Right cardiac atrium (tissue), 5 donors: ENCODE results near the gene ZYX. TPM values are rescaled to one million over a fixed set of nuclear protein-coding genes. Genes with fewer than 3 reads are reported as not detected.
A peak's percentile ranks its signal among the peaks of the same experiment; 100 is the strongest.

ENCODE experiments used
- ATAC-seq, 2 donors: fragments of 200-7000 bp; cut with Tn5 transposase; one replicate each; pipeline versions ENCODE4 v1.8.0 to v1.9.1; 2020; ENCODE audit warnings: moderate library complexity in 2 of 2, mild to moderate bottlenecking in 1 of 2
- DNase-seq, 3 donors: peaks; one replicate each; pipeline ENCODE4 v3.0.0-alpha.2; 2020
- H3K27ac ChIP-seq: one replicate; pipeline ENCODE4 v1.5.1; 2013; ENCODE audit warnings: mild to moderate bottlenecking, low read length, control low read depth, moderate library complexity
- H3K27me3 ChIP-seq: one replicate; pipeline ENCODE4 v1.6.1; 2013; ENCODE audit not compliant: control insufficient read depth, insufficient read depth
- H3K4me1 ChIP-seq: one replicate; pipeline ENCODE4 v1.6.1; 2013; ENCODE audit warnings: low read length; ENCODE audit not compliant: control insufficient read depth, insufficient read depth
- H3K4me3 ChIP-seq: one replicate; pipeline ENCODE4 v1.5.1; 2013; ENCODE audit warnings: low read length, control low read depth
- H3K9me3 ChIP-seq: one replicate; pipeline ENCODE4 v1.6.1; 2013; ENCODE audit warnings: low read length; ENCODE audit not compliant: control insufficient read depth
- WGBS: extraction: QIAGEN DNeasy Blood & Tissue Kit; methylation state at CpG from one replicate; pipeline ENCODE4 v1.1.7; 2013; 5-methylcytosine and 5-hydroxymethylcytosine counted together
- intact Hi-C, 4 donors: fragments of 100-400 bp; cut with DNase I; formaldehyde crosslinking; loops; one replicate each; pipeline versions ENCODE4 v1.11.0 to v1.14.0; 2022 to 2023
- polyA plus RNA-seq: library from polyadenylated mRNA; stranded (reverse); fragments of 200-250 nt; gene quantifications from one replicate; pipeline ENCODE4 v1.2.3, GENCODE V29; 2013
- total RNA-seq, 4 donors: library from RNA; stranded (reverse); fragmentation: NEBNext Ultra II Directional; extraction: Animal tissue kit (Norgen Biotek cat#: 25700); gene quantifications; one replicate each; pipeline ENCODE4 v1.2.1, GENCODE V29; 2021
- donor health status: healthy with polysubstance abuse.
- donor health status: DM: no; HTN: yes; CAD: no.
- donor health status: DM: no; HTN: no; CAD: no.
- donor health status: DM: no; HTN: yes; CAD: no; lungs with severe emphysema.
- donor health status: DM: yes; HTN: yes; CAD: no.

The ZYX gene
- total and polyA plus RNA-seq, 5 donors, result 74.7 to 127 (median 86.1) TPM

DNA sequence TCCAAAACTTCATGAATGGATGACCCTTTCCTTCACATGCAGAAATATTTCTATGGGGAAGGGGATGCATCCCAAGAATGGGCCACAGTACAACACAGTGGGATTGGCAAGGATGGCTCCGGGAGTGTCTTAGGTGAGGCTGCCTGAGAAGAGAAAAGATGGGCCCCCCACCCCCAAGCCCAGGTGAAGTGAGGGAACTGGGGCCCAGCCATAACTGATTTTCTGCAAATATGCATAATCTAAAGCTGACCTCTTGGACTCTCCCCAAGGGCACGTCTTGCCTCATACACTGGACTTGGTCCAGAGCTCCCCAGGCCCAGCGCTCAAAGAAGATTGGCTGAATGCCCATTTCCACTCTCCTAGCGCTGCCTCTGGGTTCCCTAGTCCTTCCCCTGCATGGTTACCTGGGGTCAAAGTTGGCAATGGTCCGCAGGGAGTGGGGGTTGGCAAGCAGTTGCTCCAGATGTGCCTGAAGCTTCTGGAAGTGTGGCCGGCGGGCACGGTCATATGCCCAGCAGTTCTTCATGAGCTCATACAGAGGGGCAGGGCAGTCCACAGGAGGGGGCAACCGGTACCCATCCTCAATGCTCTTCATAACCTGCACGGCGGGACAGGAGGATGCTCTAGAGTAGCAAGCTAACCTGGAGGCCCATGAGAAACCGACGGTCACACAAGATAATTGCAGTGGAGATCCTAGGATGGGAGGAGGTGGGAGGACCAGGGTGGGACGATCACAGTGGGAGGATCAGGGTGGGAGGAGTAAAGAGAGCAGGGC lies 12.3 kb downstream of the ZYX start:
- intact Hi-C loops, result no loop called here
- Histone ChIP-seq H3K27me3 (no peaks in the 10 kb centered on the region), H3K4me1 (peaks cover 25% of the 10 kb centered on the region), H3K9me3 (no peaks in the 10 kb centered on the region), H3K4me3 (no peak overlapping the region), H3K27ac (no peak overlapping the region)
- ATAC-seq, result no peak
- 76% methylated on average over 14 of the region's 14 CpGs for WGBS
- peak in 2 of 3 donors; percentile 35 to 62 for DNase-seq

DNA sequence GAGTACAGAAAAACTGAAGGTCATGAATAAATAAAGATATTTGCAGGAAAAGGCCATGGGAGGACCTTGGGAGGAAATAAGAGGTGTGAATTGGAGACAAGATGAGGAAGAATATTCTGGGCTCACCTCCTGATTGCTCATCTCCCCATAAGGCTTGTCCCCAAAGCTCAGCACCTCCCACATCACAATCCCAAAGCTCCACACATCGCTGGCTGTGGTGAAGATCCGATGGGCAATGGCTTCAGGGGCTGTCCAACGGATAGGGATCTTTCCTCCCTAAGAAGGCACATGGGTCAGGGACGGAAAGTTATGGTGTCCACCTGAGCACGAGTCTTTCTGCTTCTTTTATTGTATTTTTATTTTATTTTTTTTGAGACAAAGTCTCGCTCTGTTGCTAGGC lies 12.9 kb downstream of the ZYX start:
- Histone ChIP-seq H3K4me1 (peaks cover 25% of the 10 kb centered on the region), H3K9me3 (no peaks in the 10 kb centered on the region), H3K4me3 (no peak overlapping the region), H3K27me3 (no peaks in the 10 kb centered on the region), H3K27ac (no peak overlapping the region)
- DNase-seq, result no peak
- intact Hi-C loops, result no loop called here
- 97% methylated on average over 6 of the region's 6 CpGs for WGBS
- no peak for ATAC-seq

DNA sequence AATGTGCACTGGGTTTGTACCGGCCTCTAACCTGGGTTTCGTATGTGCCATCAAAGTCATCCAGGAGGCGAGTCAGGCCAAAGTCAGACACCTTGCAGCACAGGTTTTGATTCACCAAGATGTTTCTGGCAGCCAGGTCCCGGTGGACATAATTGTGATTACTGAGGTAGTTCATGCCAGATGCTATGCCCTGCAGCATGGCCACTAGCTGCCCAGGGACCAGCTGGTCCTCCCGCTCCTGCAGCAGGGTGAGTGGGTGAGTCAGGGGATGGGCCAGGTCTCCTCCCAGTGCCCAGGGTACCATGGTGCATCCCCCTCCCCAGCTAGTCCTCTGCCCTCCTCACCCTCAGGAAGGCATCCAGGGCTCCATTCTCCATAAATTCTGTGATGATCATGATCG lies 13.6 kb downstream of the ZYX start:
- Histone ChIP-seq H3K4me3 (no peak overlapping the region), H3K27ac (no peak overlapping the region), H3K27me3 (no peaks in the 10 kb centered on the region), H3K4me1 (peaks cover 25% of the 10 kb centered on the region), H3K9me3 (no peaks in the 10 kb centered on the region)
- 82% methylated on average over 6 of the region's 6 CpGs for WGBS
- ATAC-seq, result no peak
- no peak for DNase-seq
- intact Hi-C loops, result no loop called here

DNA sequence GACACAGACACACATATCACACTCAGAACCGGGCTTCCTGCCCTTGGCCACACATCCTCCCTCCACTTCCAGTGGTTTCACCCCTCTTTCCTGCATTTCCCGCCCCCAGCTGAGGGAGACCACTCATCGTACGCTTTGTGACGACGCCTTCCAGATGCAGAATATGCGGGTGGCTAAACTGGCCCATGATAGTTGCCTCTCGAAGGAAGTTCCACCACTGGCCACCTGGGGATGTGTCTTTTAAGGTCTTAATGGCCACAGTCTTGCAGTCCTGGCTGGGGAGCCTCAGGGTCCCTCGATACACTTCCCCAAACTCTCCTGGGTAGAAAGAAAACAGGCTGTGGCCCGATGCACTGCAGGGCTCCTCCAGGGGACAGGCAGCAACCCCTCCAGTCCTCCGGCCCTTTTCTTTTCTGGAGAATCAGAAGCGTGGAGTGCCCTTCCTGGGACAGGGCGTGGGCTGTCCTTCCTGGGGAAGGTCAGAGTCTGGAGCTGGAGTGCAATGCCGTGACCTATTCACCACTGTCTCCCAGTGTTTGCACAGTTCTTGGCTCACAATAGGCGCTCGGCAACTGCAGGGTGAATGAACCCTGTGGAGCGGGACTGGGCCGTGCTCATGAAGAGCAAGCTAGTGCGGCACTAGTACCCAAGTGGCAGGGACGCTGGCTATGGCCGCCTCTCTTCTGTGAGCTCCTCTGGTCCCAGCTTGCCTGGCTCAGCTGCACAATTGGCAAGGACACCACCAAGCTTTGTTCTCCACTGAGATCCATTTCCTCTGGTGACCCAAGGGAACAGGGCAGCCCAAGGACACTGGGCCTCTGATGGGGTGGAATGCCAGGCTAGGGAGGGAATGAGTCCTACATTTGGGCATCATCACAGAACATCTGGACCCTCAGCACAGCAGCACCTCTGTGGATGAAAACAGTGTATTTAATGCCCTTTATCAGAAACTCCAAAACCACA lies 14.3 kb downstream of the ZYX start:
- no peak overlapping the region for H3K4me3 ChIP-seq
- WGBS, result 46% methylated on average over 21 of the region's 21 CpGs

DNA sequence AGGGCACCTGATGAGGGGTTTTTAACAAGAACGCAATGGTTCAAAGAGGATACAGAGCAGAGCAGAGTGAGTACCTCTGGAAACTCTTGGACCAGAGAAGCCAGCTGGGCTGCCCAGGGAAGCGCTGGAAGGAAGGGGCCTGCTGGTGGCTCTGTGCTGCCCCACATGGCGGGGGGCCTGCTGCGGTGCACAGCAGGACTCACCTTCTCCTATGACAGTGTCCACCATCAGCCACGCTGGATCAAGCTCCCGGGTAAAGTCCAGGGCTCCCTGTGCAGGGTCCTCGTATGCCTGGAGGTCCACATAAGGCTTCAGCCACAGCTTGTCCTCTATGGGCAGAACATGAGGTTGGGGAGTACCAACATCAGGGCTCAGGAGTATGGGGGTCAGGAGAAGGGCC lies 15.0 kb downstream of the ZYX start:
- intact Hi-C loops, result no loop called here
- no peak for ATAC-seq
- no peak for DNase-seq
- Histone ChIP-seq H3K27ac (no peak overlapping the region), H3K4me3 (no peak overlapping the region), H3K4me1 (peaks cover 25% of the 10 kb centered on the region), H3K9me3 (no peaks in the 10 kb centered on the region), H3K27me3 (no peaks in the 10 kb centered on the region)
- 84% methylated on average over 7 of the region's 7 CpGs for WGBS

More for the DNA sequence above, 14.3 kb downstream of the ZYX start:
- intact Hi-C loops, result no loop called here
- DNase-seq (peak in 2 of 3 donors; percentile 41 to 67), ATAC-seq (peak; percentile 3 to 53)
- Histone ChIP-seq H3K9me3 (no peaks in the 10 kb centered on the region), H3K4me1 (peaks cover 25% of the 10 kb centered on the region), H3K27ac (no peak overlapping the region), H3K27me3 (no peaks in the 10 kb centered on the region)

DNA sequence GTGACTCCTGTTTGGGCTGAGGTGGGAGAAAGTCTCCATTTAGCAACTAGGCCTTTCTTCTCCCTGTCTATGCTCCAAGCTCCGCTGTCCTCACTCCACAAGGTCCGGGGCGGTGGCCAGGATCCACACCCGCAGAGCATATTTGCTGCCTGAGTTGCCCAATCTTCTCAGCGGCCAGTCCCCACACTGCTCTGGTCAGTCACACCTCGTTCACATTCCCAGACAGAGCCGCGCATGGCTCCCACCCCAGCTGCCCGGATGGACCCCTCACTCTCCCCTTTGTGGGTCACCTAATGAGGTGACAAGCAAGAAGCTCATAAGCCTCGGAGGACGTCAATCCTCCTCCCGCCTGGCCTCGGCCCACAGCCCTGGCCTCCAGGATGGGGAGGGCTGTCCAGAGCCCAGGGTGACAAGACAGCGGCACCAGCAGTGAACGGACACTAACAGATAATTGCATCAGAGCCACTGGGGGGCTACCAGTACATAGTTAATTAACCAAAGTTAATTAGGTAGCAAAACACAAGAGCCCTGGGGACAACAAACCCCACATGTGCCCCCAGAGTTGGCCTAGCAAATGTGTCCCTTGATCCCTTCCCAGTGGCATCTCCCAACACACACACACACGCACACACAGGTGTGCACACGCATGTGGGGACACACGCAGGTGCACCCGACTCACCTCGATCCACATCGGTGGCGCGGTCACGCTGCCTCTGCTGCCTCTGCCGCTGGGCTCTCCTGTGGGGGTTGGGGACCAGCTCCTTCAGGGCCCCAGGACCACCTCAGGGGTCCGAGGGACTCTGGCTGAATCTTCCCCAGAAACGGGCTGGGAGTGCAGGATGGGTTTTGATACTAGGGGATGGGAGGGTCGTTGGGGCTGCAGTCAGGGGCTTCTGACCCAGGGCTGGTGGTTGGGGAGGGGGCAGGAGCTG lies 15.7 kb downstream of the ZYX start:
- Histone ChIP-seq H3K9me3 (no peaks in the 10 kb centered on the region), H3K27ac (no peak overlapping the region), H3K27me3 (no peaks in the 10 kb centered on the region), H3K4me1 (peaks cover 20% of the 10 kb centered on the region), H3K4me3 (no peak overlapping the region)
- ATAC-seq (no peak), DNase-seq (peak in 2 of 3 donors; percentile 51 to 82)
- intact Hi-C loops, result no loop called here
- 88% methylated on average over 28 of the region's 28 CpGs for WGBS

DNA sequence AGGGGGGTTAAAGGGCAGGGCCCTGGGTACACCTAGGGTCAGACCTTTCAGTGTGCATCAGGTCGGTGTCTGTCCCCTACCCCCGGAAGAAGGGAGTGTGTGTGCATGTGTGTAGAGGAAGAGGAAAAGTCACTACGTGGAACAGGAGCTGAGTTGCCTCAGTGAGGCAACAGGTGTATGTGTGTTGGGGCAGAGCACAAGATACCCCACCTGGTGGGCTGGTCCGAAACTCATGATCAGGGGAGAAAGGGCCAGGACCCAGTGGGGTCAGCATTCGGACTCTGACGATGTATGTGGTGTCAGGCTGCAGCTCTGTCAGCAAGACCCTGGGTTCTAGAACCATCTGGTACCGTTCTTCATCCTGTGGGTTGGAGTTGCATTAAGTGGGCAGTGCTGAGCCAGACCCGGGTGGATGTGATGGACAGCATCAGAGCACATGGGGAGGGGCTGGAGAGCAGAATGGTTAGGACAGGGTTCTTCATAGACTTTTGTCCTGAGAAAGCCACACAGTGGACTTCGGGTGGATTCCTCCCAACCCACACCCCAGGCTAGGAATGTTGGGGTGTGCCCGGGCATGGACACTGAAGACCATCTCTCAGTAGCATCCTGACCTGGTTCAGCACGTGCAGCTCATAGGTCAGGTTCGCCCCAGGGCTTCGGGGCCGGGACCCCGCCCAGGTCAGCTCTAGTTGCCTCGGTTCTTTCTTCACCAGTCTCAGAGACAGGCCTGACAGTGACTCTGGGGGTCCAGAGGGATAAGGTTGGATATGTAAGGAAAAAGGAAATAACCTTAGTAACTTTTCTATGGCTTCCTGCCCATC lies 16.8 kb downstream of the ZYX start:
- Histone ChIP-seq H3K4me3 (no peak overlapping the region), H3K27me3 (no peaks in the 10 kb centered on the region), H3K27ac (no peak overlapping the region), H3K4me1 (peaks cover 17% of the 10 kb centered on the region), H3K9me3 (no peaks in the 10 kb centered on the region)
- DNase-seq (no peak), ATAC-seq (no peak)
- WGBS, result 91% methylated on average over 16 of the region's 16 CpGs
- intact Hi-C loops, result no loop called here

DNA sequence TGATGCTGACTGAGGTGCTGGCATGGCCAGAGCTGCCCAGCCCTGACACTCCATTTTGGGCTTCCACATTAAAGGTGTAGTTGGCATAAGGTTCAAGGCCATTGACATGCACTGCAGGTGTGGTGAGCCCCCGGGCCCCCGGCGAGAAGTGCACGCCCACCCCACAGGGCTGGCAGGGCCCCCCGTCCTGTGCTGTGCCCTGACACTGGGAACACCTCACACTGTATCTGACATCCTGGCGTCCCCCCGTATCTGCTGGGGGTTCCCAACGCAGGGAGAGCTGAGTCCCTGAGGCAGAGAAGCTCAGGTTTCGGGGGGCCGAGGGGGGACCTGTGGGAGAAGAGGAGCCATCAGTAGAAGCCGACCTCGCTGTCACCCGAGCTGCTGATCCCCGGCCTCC lies 17.5 kb downstream of the ZYX start:
- no peaks in the 10 kb centered on the region for H3K9me3 ChIP-seq
- H3K27ac ChIP-seq, result no peak overlapping the region
- H3K27me3 ChIP-seq, result no peaks in the 10 kb centered on the region
- 95% methylated on average over 14 of the region's 14 CpGs for WGBS
- H3K4me1 ChIP-seq, result peaks cover 12% of the 10 kb centered on the region
- intact Hi-C loops, result no loop called here
- no peak overlapping the region for H3K4me3 ChIP-seq
- ATAC-seq (no peak), DNase-seq (peak in 1 of 3 donors; percentile 48)

DNA sequence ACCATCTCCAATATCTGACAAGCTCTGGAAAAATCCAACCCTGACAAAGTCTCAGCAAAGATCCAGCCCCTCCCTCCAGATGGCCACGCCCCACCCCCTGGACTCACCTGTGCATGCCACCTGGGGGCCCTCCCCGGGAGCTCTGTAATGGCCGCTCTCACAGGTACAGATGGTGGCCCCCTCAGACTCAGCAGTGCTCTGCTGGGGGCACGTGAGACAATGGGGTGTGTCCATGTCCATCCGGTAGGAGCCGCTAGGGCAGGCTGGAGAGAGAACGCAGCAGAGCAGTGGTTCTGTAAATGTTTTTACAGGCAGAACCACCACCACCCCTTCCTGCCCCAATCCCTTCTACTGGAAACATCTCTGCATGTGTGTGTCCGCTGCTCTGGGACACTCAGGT lies 18.0 kb downstream of the ZYX start:
- 90% methylated on average over 8 of the region's 8 CpGs for WGBS
- Histone ChIP-seq H3K9me3 (no peaks in the 10 kb centered on the region), H3K27ac (no peak overlapping the region), H3K4me3 (no peak overlapping the region), H3K4me1 (peaks cover 11% of the 10 kb centered on the region), H3K27me3 (no peaks in the 10 kb centered on the region)
- ATAC-seq, result no peak
- intact Hi-C loops, result no loop called here
- DNase-seq, result peak in 1 of 3 donors; percentile 53

DNA sequence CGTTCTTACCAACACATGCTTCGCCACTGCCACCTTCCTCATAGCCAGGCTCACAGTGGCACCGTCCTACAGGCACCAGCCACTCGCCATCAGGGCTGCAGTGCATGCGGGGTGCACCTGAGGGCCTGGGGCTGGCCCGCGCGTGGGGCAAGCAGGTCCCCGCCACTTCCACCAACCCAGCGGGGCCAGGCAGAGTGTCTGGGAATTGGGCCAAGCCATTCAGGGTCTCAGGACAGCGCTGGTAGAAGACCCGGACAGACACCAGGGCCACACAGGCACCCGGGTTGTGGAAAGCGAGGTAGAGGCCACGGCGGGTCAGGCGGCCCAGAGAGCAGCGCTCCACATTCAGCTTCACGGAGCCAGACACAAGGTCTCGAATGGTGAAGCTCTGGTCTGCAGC lies 18.5 kb downstream of the ZYX start:
- Histone ChIP-seq H3K4me3 (no peak overlapping the region), H3K9me3 (no peaks in the 10 kb centered on the region), H3K4me1 (peaks cover 11% of the 10 kb centered on the region), H3K27me3 (no peaks in the 10 kb centered on the region), H3K27ac (no peak overlapping the region)
- ATAC-seq (no peak), DNase-seq (no peak)
- WGBS, result 93% methylated on average over 20 of the region's 20 CpGs
- intact Hi-C loops, result loop anchor here in 1 of 4 donors (10.0 kb wide), 1 partner anchor 155 kb away; no protein-coding TSS in a partner anchor
